DOHH2 (cell line): ENCODE results near the gene GYG2.
"Not testable (repeated sequence)": the region's sequence is repeated elsewhere in the genome, so short reads cannot be mapped to it uniquely, and the experiment has no call there.

Source experiments
- CTCF ChIP-seq: fragments of 200-600 bp; sonication (generic); IDR thresholded peaks from one replicate; pipeline ENCODE4 v1.5.1; 2014; ENCODE audit warnings: antibody characterized with exemption, mild to moderate bottlenecking, low read depth, low read length; ENCODE audit not compliant: poor library complexity, severe bottlenecking
- EZH2phosphoT487 ChIP-seq: fragments of 200-600 bp; sonication (generic); IDR thresholded peaks from 2 replicates; pipeline ENCODE4 v1.6.1; 2017; ENCODE audit warnings: borderline replicate concordance, mild to moderate bottlenecking, antibody characterized with exemption, low read length, moderate library complexity, mixed read lengths

- TF ChIP-seq CTCF, EZH2phosphoT487: not testable (repeated sequence)
These were observed 26.2 kb upstream of the GYG2 start for GRCh38 chrX:2802376-2803090.
